D341Med (cell line): Measurements from ENCODE around the gene IL23R.
A peak's percentile ranks its signal among the peaks of the same experiment; 100 is the strongest.

Source experiments
- DNase-seq: peaks from one replicate; pipeline ENCODE4 v3.0.0; 2012; ENCODE audit warnings: low spot score

The IL23R gene

DNA sequence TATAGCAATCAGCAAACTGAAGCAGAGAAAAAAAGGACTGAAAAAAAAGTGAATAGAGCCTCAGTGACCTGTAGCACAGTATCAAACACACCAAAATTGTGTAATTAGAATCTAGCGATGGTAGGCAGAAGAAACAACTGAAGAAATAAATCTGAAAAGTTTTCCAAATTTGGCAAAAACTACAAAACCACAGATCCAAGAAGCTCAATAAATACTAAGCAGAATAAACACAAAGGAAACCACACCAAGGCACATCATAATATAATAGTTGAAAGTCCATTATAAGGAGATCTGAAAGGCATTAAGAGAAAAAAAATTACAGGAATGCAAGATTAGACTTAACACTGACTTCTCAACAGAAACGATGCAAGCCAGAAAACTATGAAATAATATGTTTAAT is 134.3 kb downstream of the IL23R start:
- no peak for DNase-seq

- no peak for DNase-seq
These were observed 137.8 kb downstream of the IL23R start for GRCh38 chr1:67304023-67304422.

DNA sequence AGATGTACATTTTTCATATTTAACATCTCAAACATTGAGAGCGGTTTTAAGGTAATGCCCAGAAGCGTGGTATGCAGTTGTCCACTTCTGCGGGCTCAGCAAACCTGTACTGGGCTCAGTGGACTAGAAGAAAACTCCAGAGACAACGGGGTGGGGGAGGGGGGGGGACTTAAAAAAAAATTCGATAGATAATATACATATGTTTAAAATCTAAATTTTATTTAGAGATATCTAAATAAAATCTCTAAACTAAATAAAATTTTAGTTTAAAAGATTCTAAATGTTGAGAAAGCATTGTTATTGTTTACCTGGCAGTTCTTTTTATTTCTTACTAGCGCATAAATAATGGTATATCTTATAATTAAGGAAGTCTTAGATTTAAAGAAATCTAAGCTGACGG is 140.3 kb downstream of the IL23R start:
- no peak for DNase-seq

- DNase-seq: peak; percentile 54
These were observed 141.2 kb downstream of the IL23R start, which contains the start of gene IL12RB2 for GRCh38 chr1:67307251-67308060. TSS of gene IL12RB2 (plus strand) at chr1:67307873. CDS start at chr1:67320369, 12,496 bp downstream.

- DNase-seq: no peak
These were observed 141.9 kb downstream of the IL23R start for GRCh38 chr1:67308136-67308535.
